HepG2 (cell line): ENCODE results near the gene CKS1B. TPM values are rescaled to one million over a fixed set of nuclear protein-coding genes. Genes with fewer than 3 reads are reported as not detected.

Source experiments
- ARNT2 ChIP-seq: sonication (generic); formaldehyde crosslinking; IDR thresholded peaks from 2 replicates; pipeline ENCODE4 v1.8.0; 2022; ENCODE audit warnings: mild to moderate bottlenecking, low read depth, missing genetic modification reagents, moderate library complexity
- BHLHE40 ChIP-seq: IDR thresholded peaks from 2 replicates; pipeline ENCODE4 v1.6.1; 2011; ENCODE audit warnings: low read length, improper control_type of control experiment
- DNMT1 ChIP-seq: sonication (generic); formaldehyde crosslinking; IDR thresholded peaks from 2 replicates; pipeline ENCODE4 v1.5.1; 2020; ENCODE audit warnings: mild to moderate bottlenecking, missing genetic modification reagents
- FOXJ3 ChIP-seq: sonication (generic); formaldehyde crosslinking; IDR thresholded peaks from 2 replicates; pipeline ENCODE4 v1.4.0; 2020; ENCODE audit warnings: missing genetic modification reagents, mild to moderate bottlenecking, borderline replicate concordance
- HCFC1 ChIP-seq: fragments of 150-350 bp; IDR thresholded peaks from 2 replicates; pipeline ENCODE4 v1.6.1; 2014; ENCODE audit warnings: low read depth, low read length
- HNF1A ChIP-seq, 2 experiments: sonication (generic) in 1 of 2; formaldehyde crosslinking in 1 of 2; IDR thresholded peaks; 2 replicates each; pipeline versions ENCODE4 v1.4.0 to v1.6.1; 2016 to 2020; ENCODE audit warnings: borderline replicate concordance in 1 of 2, low read depth in 1 of 2, mild to moderate bottlenecking in 1 of 2, missing genetic modification reagents in 1 of 2
- KLF12 ChIP-seq: sonication (generic); formaldehyde crosslinking; IDR thresholded peaks from 2 replicates; pipeline ENCODE4 v1.4.0; 2020; ENCODE audit warnings: missing genetic modification reagents, borderline replicate concordance
- MXD3 ChIP-seq: IDR thresholded peaks from 2 replicates; pipeline ENCODE4 v1.6.1; 2016; ENCODE audit warnings: mild to moderate bottlenecking, missing biosample characterization, missing genetic modification reagents
- NFE2 ChIP-seq: sonication (generic); formaldehyde crosslinking; IDR thresholded peaks from 2 replicates; pipeline ENCODE4 v1.4.0; 2020; ENCODE audit warnings: missing genetic modification reagents
- RFX1 ChIP-seq: fragments of 450-650 bp; IDR thresholded peaks from 2 replicates; pipeline ENCODE4 v1.6.1; 2017
- TOE1 ChIP-seq: sonication (generic); formaldehyde crosslinking; IDR thresholded peaks from 2 replicates; pipeline ENCODE4 v1.4.0; 2020; ENCODE audit warnings: mild to moderate bottlenecking, missing genetic modification reagents
- ZBTB20 ChIP-seq: sonication (generic); formaldehyde crosslinking; IDR thresholded peaks from 2 replicates; pipeline ENCODE4 v1.8.1; 2023; ENCODE audit warnings: missing genetic modification reagents, low read depth, mild to moderate bottlenecking, borderline replicate concordance
- ZBTB46 ChIP-seq: sonication (generic); formaldehyde crosslinking; IDR thresholded peaks from 2 replicates; pipeline ENCODE4 v1.4.0; 2020; ENCODE audit warnings: mild to moderate bottlenecking, missing genetic modification reagents, borderline replicate concordance
- ZNF329 ChIP-seq: sonication (generic); formaldehyde crosslinking; IDR thresholded peaks from 2 replicates; pipeline ENCODE4 v1.9.0; 2021; ENCODE audit warnings: low read depth, mild to moderate bottlenecking, missing genetic modification reagents
- ZNF574 ChIP-seq: sonication (generic); formaldehyde crosslinking; IDR thresholded peaks from 2 replicates; pipeline ENCODE4 v1.4.0; 2020; ENCODE audit warnings: missing genetic modification reagents
- ZNF770 ChIP-seq: sonication (generic); formaldehyde crosslinking; IDR thresholded peaks from 2 replicates; pipeline ENCODE4 v1.5.0; 2020; ENCODE audit warnings: mild to moderate bottlenecking, missing genetic modification reagents
- ZNF883 ChIP-seq: sonication (generic); formaldehyde crosslinking; IDR thresholded peaks from 2 replicates; pipeline ENCODE4 v1.5.1; 2020; ENCODE audit warnings: mild to moderate bottlenecking, missing genetic modification reagents; ENCODE audit errors: not compliant biosample characterization
- ZSCAN12 ChIP-seq: sonication (generic); formaldehyde crosslinking; IDR thresholded peaks from 2 replicates; pipeline ENCODE4 v1.9.0; 2021; ENCODE audit warnings: mild to moderate bottlenecking, missing genetic modification reagents
- polyA plus RNA-seq, 8 experiments: library from polyadenylated mRNA; depleted of rRNA in 3 of 8; stranded (reverse) in 7 of 8; unstranded in 1 of 8; fragments of >200 nt; fragmentation: Illumina TruSeq in 4 of 8; extraction: Trizol in 4 of 8; gene quantifications; 2 replicates each; pipeline versions ENCODE4 v1.2.1 to v1.2.3, GENCODE V29; 2011 to 2016; ENCODE audit warnings: low read depth in 4 of 8, missing spikeins in 1 of 8, mixed read lengths in 1 of 8; ENCODE audit not compliant: insufficient read depth in 1 of 8
- total RNA-seq, 5 experiments: library from RNA; depleted of rRNA; stranded (reverse); fragments of >200 nt; fragmentation: Illumina TruSeq; extraction: Trizol; gene quantifications; 2 replicates each; pipeline ENCODE4 v1.2.3, GENCODE V29; 2016; ENCODE audit warnings: low read depth in 1 of 5

Gene CKS1B
- total and polyA plus RNA-seq, 2 of the 13 experiments (the other 11 are each of a cell fraction or from before 2014, with no cell fraction given) = 217 to 222 TPM

- TF ChIP-seq BHLHE40 (no peak), MXD3 (CRISPR knock-in tag) (0 out of 2 replicates have a peak, but pooled peaks have one; percentile 51), HNF1A (IDR thresholded peaks at IDR 0.05; ENCODE audit: low read depth) (no peak), HNF1A (CRISPR knock-in tag; IDR thresholded peaks at IDR 0.05; ENCODE audit: borderline replicate concordance) (0 out of 2 replicates have a peak, but pooled peaks have one; percentile 21), ARNT2 (no peak), ZNF883 (peak; percentile 60), ZBTB46 (CRISPR knock-in tag) (no peak), KLF12 (no peak), ZNF329 (CRISPR knock-in tag) (no peak), ZNF770 (0 out of 2 replicates have a peak, but pooled peaks have one; percentile 45), ZNF574 (peak; percentile 54), RFX1 (no peak), HCFC1 (no peak), NFE2 (CRISPR knock-in tag) (no peak), TOE1 (CRISPR knock-in tag) (no peak), DNMT1 (CRISPR knock-in tag) (no peak), ZSCAN12 (CRISPR knock-in tag) (no peak), ZBTB20 (CRISPR knock-in tag) (no peak), FOXJ3 (no peak)
Observed at GRCh38 chr1:154931940-154932487, 42.5 kb upstream of the CKS1B start (continued).
